ENCODE results near the gene IL20.

Gene IL20, protein sequence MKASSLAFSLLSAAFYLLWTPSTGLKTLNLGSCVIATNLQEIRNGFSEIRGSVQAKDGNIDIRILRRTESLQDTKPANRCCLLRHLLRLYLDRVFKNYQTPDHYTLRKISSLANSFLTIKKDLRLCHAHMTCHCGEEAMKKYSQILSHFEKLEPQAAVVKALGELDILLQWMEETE

DNA sequence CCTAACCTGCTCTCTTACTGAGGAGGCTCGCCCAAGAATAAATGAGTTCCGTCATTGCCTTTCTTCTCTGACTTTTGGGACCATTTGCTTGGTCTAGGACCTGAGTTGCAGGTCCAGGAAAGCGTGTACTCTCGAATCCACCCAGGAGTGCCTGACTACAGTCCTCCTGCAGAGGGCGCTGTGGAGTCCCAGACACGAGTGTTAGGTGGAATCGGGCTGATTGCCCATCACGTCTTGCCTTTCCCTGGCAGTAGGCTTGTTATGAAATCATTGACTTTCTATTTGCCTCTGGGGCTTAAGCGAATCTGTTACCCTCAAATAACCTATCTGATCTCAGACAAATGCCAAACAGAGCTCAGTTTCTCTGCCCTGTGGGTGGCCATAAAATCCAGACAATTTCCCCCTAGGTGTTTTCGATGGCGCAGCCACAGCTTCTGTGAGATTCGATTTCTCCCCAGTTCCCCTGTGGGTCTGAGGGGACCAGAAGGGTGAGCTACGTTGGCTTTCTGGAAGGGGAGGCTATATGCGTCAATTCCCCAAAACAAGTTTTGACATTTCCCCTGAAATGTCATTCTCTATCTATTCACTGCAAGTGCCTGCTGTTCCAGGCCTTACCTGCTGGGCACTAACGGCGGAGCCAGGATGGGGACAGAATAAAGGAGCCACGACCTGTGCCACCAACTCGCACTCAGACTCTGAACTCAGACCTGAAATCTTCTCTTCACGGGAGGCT lies at the start of gene IL20:
Gene IL20 (plus strand): TSS at position 685 of the 733 bp plus-strand sequence. CDS start 230 bp downstream, outside the sequence.
- peak in 2 of 3 experiments; percentile 56 to 87 for DNase-seq

DNA sequence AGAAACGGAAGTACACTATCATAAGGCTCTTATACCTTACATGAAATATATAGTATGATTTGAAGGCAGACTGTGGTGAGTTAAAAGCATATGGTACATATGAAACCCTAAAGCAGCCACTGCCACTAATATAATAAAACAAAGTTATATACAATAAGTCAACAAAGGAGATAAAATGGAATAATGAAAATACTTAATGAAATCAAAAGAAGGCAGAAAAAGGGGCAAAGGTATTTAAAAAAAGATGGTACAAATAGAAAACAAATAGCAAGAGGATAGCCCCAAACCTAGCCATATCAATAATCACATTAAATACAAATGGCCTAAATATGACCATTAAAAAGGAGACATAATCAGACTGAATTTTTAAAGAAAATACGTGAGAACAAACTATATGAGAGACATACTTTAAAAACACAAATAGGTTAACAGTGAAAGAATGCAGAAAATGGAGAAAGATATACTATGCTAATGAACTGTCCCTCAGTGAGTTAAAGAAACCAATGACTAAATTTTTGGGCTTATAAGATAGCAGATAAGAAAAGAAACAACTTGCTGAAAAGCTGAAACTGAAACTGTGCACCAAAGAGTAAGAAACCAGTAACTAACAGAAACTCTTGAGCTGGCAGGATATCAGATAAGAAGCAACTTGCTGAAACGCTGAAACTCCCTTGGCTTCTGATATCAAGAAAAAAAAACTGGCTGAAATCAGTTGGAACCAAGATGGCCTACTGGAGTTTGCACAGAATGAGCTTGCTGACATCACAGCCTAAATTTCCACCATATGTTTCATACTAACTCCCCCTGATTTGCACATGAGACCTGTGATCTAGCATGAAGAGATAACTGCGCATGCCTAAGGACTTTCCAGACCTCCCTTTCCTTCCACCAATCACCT lies 48.8 kb upstream of the IL20 start:
- DNase-seq, result no peak

DNA sequence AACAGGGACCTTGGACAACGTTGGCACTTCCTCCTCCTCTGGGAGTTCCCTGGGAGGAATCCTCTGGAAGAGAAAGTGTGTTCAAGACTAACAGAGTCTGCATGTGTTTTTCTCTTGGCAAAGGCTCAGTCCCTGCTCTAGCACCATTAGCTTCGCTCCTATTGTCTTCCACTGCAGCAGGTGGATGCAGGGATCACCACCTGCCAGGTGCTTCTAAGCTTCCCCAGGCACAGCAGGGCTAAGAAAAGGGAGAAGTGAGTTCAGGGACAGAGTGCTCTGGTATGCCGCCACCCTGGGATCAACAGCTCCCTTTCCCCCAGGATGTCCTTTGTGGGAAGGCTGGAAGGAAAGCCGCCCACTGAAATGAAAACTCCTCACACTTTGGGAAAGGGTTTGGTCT lies 43.9 kb upstream of the IL20 start:
- DNase-seq, result peak; percentile 14 to 45 (median 29)

DNA sequence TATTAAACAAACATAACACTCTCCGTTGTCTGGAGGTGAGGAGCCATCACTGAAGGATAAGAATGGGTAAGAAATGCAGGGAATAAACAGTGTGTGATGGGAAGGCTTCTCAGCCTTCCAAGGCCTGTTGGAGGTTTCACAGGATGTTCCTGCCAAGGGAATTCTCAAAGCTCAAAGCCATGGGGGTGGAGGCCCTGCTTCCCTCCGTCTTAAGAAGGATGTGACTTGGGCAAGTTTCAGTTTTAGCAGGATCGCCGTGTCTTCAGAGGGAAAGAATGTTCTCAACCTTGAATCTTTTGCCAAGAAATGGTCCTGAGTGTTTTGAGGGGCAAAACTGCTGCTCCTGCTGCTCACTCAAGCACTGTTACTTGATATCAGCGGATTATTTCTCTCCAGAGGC lies 41.7 kb upstream of the IL20 start:
- no peak for DNase-seq

DNA sequence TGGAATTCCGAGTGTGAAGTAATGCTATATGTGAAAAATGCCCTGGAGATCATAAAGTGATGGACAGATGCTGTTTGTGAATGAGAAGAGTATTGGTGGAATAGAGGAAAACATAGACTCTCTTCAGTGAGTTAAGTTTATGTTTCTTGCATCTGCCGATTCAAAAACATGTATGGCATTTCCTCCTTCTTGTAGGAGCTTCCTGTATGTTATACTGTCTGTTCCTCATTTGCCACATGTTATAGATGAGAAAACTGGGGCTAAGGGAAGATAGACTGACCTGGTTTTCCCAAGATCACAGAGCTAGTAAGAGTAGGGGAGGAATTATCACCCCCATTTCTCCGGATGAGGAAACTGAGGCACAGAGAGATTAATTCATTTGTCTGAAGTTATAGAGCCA lies 41.1 kb upstream of the IL20 start:
- no peak for DNase-seq

DNA sequence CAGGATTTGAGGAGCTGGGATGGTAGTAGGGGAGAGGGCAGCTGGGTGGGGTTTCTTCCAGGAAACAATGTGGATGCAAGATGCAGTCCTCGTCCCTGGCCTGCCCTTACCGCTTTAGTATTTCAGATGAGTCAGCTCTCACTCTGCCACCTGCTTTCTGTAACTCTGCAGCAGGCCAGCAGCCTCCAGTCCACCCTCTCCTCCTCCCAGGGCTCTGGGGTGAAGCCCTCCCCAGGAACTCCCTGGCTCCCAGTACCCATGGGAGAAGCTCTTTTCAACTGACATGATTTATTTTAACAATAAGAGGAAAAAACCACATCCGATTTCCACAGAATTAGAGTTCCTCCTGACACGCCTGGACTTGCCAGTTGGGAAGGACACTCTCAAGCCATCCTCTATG lies 39.0 kb upstream of the IL20 start:
- DNase-seq, result peak in 2 of 3 experiments; percentile 31 to 95

DNA sequence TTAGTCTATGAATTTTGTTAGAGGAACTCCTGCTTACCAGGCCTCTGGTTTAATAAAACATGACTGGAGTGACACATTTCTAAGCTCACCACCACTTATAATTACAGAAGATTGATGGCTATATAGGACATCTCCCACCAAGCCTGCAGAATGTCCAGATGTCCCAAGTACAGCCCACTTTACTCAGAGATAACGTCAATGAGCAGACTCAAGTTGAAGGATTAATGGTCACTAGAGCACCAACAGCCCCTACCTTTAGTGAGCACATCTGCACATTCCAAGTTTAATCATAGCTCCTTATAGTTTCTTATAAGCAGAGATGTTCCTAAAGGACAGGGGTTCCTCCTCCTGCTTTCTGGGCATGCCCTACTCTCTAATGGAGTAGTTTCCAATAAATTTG lies 37.4 kb upstream of the IL20 start:
- no peak for DNase-seq

DNA sequence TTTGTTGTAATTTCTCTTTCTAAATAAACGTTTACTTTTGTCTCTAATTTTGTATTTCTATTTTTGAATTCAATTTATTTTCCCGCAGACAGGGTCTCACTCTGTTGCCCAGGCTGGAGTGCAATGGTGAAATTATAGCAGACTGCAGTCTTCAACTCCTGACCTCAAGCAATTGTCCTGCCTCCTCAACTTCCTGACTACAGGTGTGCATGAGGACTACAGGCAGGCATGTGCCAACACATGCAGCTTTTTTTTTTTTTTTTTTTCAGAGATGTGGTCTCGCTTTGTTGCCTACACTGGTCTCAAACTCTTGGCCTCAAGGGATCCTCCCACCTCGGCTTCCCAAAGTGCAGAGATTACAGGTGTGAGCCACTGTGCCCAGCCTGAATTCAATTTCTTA lies 36.7 kb upstream of the IL20 start:
- DNase-seq, result peak in 1 of 3 experiments; percentile 44

DNA sequence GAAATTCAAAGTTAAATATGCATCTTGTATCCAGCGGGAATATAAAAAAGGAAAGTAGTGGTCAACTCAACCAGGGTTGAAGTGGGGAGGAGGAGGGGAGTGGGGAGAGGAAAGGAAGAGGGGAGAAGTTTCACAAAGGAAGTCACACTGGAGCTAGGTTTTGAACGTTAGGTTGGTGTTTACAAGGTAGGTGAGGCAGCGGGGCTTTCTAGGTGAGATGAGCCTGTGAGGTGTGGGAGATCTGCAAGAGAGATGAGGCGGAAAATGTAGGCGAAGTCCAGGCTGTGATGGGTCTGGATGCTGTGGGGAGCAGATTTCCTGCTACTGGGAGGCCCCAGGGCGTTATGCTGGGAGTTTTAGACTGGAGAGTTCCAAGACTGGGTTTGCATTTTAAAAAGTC lies 36.1 kb upstream of the IL20 start:
- DNase-seq, result peak in 1 of 3 experiments; percentile 44

DNA sequence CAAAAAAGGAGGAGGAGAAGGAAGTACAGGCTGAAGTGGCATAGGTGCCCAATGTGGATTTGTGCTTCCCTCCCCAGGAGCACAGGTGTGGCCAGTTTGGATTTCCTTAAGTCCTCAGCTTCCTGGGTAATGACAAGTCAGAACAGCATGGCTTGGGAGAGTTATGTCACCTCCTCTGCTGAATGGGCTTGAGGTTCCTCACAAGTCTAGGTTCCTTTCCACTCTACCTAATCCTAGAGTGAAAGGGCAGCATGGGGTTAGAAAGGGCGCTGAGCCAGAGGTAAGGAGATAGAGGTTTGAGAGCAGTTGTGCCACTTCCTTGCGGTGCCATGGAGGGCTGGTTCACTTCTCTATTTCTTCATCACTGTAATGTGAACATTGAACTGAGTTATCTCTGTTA lies 35.5 kb upstream of the IL20 start:
- DNase-seq, result no peak

DNA sequence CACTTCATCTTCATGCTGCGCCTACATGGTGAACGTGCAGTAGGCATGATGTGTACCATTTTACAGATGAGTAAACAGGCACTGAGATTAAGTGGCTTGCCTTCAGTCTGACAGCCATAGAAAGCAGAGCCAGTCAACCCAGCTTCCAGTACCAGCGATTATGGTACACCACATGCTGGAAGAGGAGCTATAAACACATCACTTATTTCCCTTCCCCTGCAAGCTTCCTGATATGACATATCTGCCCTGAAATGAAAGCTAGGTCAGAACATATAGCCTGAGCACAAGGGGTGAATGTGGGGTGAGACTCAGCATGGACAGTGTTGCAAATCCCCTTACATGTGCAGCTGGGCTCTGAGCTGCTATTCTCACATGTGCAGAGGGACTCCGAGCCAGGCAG lies 33.8 kb upstream of the IL20 start:
- DNase-seq, result no peak

DNA sequence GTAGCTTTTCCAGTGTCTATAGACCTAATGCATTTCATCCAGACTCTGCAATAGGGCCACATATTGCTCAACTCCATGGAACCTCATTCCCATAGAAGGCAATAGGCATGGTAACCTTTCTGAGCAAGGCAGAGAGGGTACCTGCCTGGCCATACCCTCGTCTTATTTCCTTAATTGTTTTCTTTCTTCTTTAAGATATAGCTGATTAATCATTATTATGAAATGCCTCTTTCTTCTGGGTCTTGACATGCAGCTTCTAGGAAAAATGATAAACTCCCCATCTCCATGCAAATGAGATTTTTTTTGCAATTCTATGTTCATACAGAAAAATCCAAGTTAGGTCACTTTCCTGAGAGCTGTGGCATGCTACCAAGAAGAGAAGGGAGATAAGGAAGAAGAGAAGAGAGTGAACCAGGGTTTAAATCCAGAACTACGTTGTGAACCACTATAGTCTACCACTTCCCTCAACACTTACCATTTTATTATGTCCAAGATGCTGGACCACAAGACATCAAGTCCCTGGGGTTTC lies 33.0 kb upstream of the IL20 start:
- no peak for DNase-seq

DNA sequence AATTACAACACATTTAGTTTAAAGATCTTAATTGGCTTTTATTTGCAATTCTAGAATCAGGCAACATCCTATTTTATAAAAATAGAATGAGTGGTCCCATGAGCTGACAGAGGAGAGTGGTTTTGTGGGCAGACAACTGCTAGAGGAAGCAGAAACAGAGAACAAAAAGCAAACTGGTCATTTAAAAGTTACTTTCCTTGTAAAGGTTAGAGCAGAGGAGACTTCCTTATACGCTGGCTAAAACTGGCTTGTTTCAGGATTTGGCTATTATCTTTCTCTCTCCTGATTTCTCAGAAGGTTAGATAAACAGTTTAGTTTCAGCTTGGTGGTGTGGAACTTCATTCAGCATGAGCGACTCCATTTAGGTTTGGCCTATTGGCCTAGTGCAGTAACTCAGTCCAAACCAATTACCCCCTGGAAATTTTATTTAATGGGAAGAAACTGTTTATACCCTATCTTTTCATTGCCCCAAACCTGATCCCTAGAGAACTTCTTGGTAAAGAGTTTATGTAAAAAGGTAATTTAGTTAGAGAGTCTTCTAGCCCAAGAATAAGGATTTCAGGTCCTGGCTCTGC lies 32.2 kb upstream of the IL20 start:
- DNase-seq, result no peak

DNA sequence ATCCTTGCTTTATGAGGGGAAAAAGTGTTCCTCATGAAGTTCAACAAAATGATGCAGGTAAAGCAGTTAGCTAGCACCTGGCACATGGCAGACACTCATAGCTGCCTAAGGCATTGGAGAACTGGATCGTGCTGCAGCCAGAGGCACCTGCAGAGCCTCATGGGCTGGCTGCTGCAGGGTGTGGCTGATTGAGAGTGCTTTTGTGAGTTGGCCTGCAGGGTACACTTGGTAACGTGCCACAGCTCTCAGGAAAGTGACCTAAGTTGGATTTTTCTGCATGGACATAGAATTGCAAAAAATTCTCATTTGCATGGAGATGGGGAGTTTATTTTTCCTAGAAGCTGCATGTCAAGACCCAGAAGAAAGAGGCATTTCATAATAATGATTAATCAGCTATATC lies 31.6 kb upstream of the IL20 start:
- DNase-seq, result peak; percentile 12 to 87 (median 52)

DNA sequence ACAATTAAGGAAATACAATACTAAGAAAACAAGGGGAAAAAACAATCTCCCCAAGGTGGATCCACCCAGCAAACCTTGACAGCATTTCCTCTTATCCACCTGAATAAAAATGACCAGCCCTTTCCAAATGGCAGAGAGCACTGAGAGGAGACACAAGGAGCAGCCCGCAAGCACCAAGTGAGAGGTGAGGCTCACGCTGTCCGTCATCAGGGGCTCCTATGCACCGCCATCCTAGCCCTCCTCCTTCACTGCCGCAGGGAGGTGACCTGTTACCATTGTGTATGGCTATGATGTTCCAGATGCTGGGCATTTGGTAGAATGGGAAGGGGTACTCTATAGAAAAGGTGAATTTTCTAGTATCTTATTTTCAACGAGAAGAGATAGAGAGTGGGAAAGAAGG lies 31.2 kb upstream of the IL20 start:
- no peak for DNase-seq

DNA sequence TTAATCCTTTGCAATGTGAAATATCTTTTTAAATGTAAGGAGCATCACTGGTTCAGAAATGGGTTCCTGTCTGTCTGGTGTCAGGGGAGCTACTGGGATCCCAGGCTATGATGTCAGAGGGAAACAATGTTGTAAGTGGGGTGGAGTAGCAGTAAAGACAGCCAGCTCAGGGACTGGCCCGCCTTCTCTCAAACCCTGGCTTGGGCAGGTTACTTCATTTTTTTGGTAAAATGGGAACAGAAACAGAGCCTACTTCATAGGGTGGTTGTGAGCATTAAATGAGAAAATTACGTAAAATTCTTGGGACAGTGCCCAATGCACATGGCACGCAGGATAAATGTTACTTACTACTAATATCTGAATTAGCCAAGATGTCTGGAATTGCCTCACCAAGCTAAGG lies 30.7 kb upstream of the IL20 start:
- DNase-seq, result no peak

DNA sequence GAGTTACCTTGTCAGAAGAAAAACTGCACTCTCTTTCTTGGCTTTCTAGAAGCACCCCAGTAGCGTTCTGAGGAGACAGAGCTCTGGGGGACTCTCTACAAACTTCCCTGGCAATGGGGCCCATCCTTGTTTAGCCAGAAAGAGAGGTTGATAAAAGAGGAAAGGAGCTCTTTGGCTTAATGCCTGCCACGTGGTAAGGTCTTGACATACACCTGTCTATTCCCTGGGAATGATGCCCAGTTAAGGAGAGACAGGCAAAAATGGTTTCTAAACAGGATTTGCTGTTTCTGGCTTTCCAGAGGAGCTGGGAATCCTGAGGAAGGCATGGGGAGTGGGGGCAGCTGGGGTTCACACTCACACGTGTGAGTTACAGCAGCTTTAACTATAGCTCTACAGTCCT lies 30.2 kb upstream of the IL20 start:
- DNase-seq, result no peak

DNA sequence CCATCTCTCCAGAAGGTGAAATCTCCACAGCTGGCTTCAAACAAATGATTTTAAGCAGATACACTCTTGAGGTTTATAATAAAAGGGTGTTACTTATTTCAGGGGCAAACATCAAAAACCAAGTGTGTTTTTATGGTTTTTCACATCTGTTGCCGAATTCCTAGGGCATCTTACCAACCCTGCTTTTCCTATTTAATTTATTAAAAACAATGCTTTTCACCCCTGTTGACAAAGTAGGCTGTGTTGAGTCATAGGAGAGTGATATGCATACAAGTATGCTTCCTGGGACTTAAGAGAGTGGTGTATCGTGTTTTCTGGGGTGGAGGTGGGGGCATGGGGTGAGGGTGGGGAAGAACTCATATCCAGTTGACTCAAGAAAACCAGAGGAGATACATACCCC lies 29.3 kb upstream of the IL20 start:
- DNase-seq, result no peak

DNA sequence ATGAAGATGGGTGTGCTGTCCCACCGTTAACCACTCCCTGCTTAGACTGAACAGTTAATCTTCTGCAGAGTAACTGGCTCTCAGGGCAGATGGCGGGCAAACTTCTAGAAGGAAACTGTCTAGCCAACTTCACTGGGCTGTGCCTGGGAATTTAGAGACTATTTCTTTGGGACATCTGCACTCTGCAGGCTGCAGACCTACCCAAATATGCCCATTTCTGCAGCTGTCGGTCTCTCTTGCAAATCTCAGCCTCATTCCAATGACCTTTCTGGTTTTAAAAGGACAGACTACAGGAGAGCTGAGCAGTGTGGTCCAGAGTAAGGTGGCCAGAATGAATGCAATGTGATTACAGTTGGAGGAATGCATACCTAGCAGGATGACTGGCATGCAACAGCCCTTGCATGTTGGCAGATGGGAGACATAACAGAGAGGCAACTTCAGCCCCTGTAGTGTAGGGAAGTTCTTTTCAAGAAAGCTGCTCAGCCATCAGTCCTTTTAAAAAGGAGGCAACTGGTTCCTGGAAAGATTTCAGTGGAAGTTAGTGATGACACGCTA lies 26.3 kb upstream of the IL20 start:
- no peak for DNase-seq

DNA sequence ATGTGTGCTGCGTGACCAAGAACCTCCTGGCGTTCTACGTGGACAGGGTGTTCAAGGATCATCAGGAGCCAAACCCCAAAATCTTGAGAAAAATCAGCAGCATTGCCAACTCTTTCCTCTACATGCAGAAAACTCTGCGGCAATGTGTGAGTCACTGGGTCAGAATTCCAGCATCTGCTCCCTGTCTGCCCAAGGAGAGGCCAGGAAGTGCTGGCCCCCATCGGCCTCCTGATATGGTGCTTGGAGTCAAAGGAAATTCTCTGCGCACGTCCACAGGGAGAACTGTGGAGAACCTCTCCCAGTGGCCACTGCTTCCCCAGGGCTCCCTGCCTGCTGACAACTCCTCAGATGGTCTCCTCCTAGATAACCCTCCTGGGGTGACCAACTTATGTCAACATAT lies 25.6 kb upstream of the IL20 start:
- no peak for DNase-seq

DNA sequence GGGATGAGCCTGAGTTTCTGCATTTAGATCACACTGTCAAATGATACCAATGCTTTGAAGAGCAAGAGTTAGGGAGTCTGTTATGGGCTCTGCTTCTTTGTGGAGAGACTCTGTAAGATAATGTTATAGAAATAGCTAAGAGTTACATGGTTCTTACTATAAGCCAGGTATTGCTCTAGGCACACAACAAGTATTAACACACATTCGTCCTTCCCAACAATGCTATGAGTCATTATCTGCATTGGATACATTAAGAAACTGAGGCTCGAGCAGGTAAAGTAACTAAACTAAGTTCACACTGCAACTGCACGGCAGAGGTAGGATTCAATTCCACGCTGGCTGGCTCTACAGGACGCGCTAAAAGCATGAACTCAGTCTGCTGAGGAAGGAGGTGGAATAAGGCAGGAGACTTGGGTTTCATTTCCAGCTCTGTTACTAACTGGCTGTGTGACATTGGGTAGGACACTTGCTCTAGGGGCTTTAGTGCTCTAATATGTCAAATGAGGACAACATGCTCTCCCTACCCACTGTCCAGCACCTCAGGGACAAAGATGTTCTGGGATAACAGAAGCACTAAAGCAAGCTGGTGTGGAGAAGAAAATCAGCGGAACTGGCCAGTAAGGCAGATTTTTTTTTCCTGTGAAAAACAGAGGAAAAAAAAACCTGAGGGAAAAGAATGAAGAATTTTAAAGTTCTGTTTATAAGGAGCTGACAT lies 23.7 kb upstream of the IL20 start:
- DNase-seq, result no peak

DNA sequence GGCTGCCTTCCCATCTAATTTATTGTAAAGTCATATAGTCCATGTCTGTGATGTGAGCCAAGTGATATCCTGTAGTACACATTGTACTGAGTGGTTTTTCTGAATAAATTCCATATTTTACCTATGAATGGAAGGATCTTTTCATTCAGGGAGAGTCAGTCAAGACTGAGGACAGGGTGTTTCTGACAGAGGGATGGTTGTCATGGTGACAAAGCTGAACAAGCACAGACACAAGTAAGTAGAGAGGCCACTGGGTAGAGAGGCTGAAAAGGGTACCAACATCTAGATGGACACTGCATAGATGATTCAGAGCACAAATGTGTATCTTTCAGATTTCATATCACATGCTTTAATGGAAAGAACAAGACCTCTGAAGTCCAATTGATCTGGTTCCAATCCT lies 22.6 kb upstream of the IL20 start:
- DNase-seq, result peak in 1 of 3 experiments; percentile 55
